ENCODE measurements around the gene DYDC2.

- TF ChIP-seq CTCF (optimal IDR thresholded peaks at IDR 0.05 in 1 of 3, IDR thresholded peaks at IDR 0.05 in 1 of 3, conservative IDR thresholded peaks at IDR 0.05 in 1 of 3; ENCODE audit: extremely low read depth in 1 of 3, insufficient read depth in 2 of 3, low read length in 3 of 3), result no peak
- no peak for TF ChIP-seq EZH2 (IDR thresholded peaks at IDR 0.05; ENCODE audit: low read length)
These were observed 34.4 kb upstream of the DYDC2 start for GRCh38 chr10:80322158-80322557.

All from keratinocyte (primary cell).